PC-9 (cell line): ENCODE measurements around the gene PSG2.
"Not testable (repeated sequence)": the region's sequence is repeated elsewhere in the genome, so short reads cannot be mapped to it uniquely, and the experiment has no call there.

ENCODE experiments used
- CTCF ChIP-seq: fragments of 200-600 bp; sonication (generic); conservative IDR thresholded peaks from 2 replicates; pipeline ENCODE4 v1.6.1; 2017; ENCODE audit warnings: mixed run types, antibody characterized with exemption, mild to moderate bottlenecking, moderate library complexity
- EZH2 ChIP-seq: fragments of 200-600 bp; sonication (generic); IDR thresholded peaks from 2 replicates; pipeline ENCODE4 v1.8.0; 2017; ENCODE audit warnings: antibody characterized with exemption, low read depth

- TF ChIP-seq CTCF, EZH2: not testable (repeated sequence)
Measured at GRCh38 chr19:43083721-43084120, 1.2 kb upstream of the PSG2 start.
